Stimulated activated CD8-positive, alpha-beta memory T cell treated with anti-CD3 and anti-CD28 coated beads, Interleukin-4, amount 100 ng/mL, for 48 hours (primary cell): Measurements from ENCODE around the gene SLC29A2.

Experiments used
- DNase-seq: peaks from one replicate; pipeline ENCODE4 v3.0.0-alpha.2; 2020

SLC29A2 gene

GRCh38 chr11:66346476-66347424, 24.8 kb downstream of the SLC29A2 start:
- DNase-seq = no peak

GRCh38 chr11:66345316-66345649, 26.3 kb downstream of the SLC29A2 start:
- no peak for DNase-seq

GRCh38 chr11:66344550-66345315, 26.8 kb downstream of the SLC29A2 start, which contains the start of gene BRMS1:
TSS of gene BRMS1 (minus strand) at chr11:66345104. CDS start at chr11:66342234, 2,870 bp downstream.
- DNase-seq = peak; percentile 99

DNA sequence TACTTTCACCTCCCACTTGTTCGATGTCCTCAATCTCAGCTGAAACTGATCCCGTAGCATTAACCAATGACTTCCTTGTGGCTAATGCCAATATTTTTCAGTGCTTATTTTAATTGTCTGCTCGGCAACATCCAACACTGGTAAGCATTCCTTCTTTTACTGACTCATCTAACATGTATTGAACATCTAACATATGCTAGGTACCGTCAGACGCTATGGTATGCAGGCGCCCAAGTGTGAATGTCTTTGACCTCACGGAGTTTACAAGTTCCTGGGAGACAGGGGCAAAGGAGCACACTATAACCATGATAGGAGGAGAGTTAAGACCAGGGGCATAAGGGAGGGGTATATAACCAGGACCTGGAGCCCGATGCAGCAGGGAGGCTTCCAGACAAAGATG, 28.4 kb downstream of the SLC29A2 start:
- DNase-seq = no peak

DNA sequence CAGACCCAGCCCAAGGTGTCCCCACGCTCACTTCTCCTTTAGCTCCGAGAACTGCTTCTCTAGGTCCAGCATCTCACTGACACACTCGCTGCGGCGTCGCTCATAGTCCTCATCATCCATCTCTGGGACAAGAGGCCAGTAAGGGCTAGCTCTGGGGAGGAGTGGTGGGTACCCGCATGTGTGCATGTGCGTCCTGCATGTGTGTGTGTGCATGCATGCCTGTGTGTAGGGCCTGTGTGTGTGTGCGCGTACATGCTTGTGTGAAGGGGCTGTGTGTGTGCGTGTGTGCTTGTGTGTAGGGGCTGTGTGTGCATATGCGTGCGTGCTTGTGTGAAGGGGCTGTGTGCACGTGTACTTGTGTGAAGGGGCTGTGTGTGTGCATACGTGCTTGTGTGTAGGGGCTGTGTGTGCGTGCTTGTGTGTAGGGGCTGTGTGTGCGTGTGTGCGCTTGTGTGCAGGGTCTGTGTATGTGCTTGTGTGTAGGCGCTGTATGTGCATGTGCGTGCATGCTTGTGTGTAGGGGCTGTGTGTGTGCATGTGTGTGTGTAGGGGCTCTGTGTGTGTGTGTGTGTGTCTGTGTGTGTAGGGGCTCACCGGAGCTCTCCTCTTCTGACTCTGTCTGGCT, 29.9 kb downstream of the SLC29A2 start:
- no peak for DNase-seq

DNA sequence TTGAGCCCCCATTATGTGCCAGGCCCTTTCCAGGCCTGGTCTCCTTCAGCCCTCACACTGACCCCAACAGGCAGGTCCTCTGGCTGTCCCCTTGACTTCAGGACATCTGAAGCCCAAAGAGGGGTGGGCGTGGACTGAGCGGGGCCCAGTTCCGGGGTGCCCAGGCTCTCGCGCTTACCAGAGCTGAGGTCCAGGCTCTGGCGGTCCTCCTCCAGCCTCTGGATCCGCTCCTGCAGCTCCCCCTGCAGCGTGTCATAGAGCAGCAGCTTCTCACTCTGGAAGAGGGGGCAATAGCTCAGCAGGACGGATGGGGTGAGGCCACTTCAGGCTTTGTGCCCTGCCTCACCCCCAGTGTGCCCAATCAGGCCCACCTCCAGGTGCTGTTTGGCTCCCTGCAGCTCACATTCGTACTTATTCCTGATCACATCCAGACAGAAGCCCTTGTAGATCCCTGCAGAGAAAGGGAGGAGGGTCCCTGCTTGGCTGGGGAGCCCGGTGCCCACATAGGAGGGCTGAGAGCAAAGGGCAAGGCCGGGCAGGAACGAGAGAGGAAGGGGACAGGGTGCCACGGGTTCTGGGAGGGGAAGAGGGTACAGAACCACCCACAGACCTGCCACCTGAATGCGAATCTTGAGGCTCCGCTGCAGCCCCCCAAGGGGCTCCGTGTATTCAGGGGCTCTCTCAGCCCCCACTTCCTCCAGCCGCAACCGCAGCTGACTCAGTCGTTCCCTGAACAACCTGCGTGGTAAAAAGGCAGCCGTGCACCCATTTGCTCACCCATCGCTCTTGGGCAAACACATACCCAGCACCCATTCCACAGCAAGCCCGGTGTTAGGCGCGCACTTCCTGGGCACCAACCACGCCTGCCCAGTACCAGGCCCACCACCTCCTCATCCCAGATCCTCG, 30.7 kb downstream of the SLC29A2 start:
- no peak for DNase-seq

GRCh38 chr11:66339686-66340483, 31.7 kb downstream of the SLC29A2 start:
- DNase-seq = no peak

GRCh38 chr11:66339162-66339675, 32.3 kb downstream of the SLC29A2 start:
- DNase-seq = no peak

GRCh38 chr11:66338276-66339161, 33.0 kb downstream of the SLC29A2 start:
- DNase-seq = no peak

DNA sequence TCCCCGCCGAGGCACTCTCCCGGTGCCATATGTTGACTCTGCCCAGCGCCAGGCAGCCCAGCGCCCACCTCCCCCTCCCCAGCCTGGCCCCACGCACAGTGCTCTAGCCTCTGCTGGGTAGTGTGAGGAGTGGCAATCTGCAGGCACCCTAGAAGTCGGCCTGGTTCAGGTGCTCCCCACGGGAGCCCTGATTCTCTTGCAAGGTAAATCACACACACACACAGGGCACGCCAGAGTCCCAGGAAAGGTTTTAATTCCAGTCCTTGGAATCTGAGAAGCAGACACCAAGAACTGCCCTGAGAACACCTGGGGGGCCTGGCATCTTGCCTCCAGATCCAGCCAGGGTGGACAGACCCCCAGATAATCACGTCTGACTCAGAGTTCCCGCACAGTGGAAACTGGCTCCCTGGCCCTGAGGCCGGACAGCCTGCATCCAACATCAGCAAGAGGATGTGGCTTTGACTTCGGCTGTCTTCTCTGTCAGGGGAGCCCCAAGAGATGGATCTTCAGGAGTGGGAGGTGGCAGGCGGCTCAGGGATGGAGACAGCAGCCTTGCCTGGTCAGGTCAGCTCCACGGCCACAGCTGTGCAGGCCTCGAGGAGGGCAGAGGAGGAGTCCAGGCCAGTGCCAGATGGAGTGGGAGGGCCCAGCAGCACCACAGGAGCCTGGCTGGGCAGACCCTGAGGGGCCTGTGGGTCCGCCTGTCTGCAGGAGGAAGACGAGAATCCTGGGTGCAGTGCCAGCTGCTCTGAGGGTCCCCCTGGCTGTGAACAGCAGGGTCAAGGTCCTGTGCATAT, 34.3 kb downstream of the SLC29A2 start:
- DNase-seq = no peak

DNA sequence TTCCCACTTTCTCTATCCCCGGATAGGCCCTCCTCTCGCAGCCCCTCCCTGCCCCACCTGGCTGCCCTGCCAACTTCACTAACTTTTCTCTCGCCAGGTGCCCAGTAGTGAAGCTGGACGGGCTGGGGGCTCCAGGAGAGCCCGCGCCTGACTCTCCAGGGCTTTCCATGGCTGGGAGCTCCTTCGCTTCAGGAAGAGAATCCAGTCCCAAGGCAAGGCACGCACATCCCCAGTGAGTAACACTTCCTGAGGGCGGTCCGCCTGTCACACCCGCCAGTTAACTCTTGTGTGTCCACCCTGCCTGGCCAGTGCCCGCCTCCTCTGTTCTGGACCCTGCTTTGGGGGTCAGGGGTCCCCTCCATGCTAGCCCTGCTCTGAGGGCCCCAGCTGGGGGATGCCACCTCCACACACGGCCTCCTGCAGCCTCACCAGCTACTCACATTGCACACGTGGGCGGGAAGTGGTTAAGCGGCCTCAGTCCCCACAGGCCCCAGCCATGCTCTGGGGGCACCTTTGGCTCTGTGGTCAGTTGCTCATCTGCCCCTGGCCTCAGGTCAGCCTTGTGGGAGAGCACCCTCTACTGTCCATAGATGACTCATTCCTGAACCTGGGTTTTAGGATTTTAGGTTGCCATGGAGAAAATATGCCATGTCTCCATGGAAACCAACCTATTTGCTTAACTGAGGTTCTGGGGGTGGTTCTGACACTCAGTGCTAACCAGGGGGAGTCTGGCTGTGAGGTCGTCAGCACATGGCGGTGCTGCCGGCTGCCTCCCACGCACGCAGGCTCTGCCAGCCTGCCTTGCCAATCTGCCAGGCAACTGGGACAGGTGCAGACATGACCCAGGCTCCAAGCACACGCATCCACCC, 35.1 kb downstream of the SLC29A2 start, which contains the start of gene RIN1:
RIN1 (minus strand) TSS at position 201 of the 869 bp plus-strand sequence; CDS start at position 169, 32 bp downstream.
- DNase-seq = peak; percentile 83

DNA sequence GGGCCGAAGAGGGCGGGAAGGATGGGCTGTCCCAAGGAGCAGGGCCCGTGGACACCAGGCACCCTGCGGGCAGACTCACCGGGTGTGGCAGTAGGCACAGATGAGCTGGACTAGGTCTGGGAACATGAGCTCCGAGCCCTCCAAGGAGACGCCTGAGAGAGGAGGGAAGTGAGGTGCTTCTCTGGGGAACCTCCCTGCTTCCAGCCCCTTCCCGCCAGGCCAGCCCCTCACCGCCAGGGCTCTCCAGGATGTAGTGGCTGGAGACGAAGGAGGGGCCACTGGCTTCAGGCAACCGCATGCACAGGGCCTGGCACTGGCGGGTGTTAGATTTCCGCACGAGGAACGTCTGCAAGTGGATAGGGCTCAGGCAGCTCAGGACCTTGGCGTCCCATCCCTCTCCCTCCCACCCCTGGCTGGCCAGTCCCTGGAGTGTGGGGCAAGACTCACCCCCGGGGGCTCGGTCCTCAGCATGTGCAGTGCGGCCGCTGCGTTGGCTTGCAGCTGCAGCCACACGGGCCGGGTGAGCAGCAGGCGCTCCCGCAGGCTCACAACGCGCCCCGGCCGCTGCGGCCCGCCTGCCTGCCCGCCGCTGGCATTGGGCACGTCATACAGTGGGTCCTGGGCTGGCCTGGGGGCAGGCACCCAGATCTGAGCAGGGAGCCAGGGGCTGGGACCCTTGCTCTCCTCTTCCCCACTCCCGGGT, 35.9 kb downstream of the SLC29A2 start:
- DNase-seq = no peak

GRCh38 chr11:66334605-66335442, 36.7 kb downstream of the SLC29A2 start:
- DNase-seq = no peak

GRCh38 chr11:66333896-66334604, 37.5 kb downstream of the SLC29A2 start:
- DNase-seq = no peak

- DNase-seq = no peak
Measured at GRCh38 chr11:66333220-66333877, 38.2 kb downstream of the SLC29A2 start.
